Transverse colon (tissue), 4 donors: ENCODE results near the gene KRT2. TPM values are rescaled to one million over a fixed set of nuclear protein-coding genes. Genes with fewer than 3 reads are reported as not detected.

Experiments used
- DNase-seq: peaks from one replicate; pipeline ENCODE4 v3.0.0-alpha.2; 2019
- H3K27ac ChIP-seq, 4 donors: fragments of 200-600 bp; sonication (generic); 2 replicates each; pipeline ENCODE4 v1.5.1; 2016 to 2018; ENCODE audit warnings: inconsistent platforms in 4 of 4
- H3K27me3 ChIP-seq: fragments of 200-600 bp; sonication (generic); 2 replicates; pipeline ENCODE4 v1.5.1; 2017; ENCODE audit warnings: inconsistent platforms
- H3K36me3 ChIP-seq, 4 donors: fragments of 200-600 bp; sonication (generic); 2 replicates each; pipeline ENCODE4 v1.5.1; 2017 to 2019; ENCODE audit warnings: inconsistent platforms in 4 of 4
- H3K4me1 ChIP-seq, 4 donors: fragments of 200-600 bp; sonication (generic); 2 replicates each; pipeline ENCODE4 v1.5.1; 2017 to 2020; ENCODE audit warnings: inconsistent platforms in 4 of 4
- H3K4me3 ChIP-seq, 4 donors: fragments of 200-600 bp; sonication (generic); 1 replicate in 1 of 4; 2 replicates in 3 of 4; pipeline versions ENCODE4 v1.5.1 to v1.6.1; 2017 to 2019; ENCODE audit warnings: inconsistent platforms in 4 of 4
- H3K9me3 ChIP-seq, 2 donors: fragments of 200-600 bp; sonication (generic); 2 replicates each; pipeline ENCODE4 v1.5.1; 2017 to 2019; ENCODE audit warnings: inconsistent platforms in 2 of 2
- CTCF ChIP-seq, 5 experiments: fragments of 200-600 bp in 3 of 5; fragments of 450-650 bp in 2 of 5; sonication (generic) in 3 of 5; IDR thresholded peaks; 1 replicate in 2 of 5; 2 replicates in 3 of 5; pipeline ENCODE4 v1.5.1; 2016 to 2017; ENCODE audit warnings: antibody characterized with exemption in 5 of 5, inconsistent platforms in 3 of 5, mild to moderate bottlenecking in 2 of 5, moderate library complexity in 1 of 5
- EP300 ChIP-seq: sonication (generic); formaldehyde crosslinking; IDR thresholded peaks from one replicate; pipeline ENCODE4 v1.6.1; 2017; ENCODE audit warnings: antibody characterized with exemption, low read depth
- POLR2A ChIP-seq: fragments of 450-650 bp; IDR thresholded peaks from one replicate; pipeline ENCODE4 v1.6.1; 2016; ENCODE audit warnings: antibody characterized with exemption, mild to moderate bottlenecking, moderate library complexity
- POLR2AphosphoS5 ChIP-seq, 3 donors: sonication (generic); formaldehyde crosslinking; IDR thresholded peaks; one replicate each; pipeline ENCODE4 v1.6.1; 2016; ENCODE audit warnings: antibody characterized with exemption in 3 of 3
- WGBS, 2 donors: methylation state at CpG; one replicate each; pipeline ENCODE4 v1.1.5; 2018; ENCODE audit warnings: low coverage in 1 of 2; 5-methylcytosine and 5-hydroxymethylcytosine counted together
- in situ Hi-C, 4 donors: fragments of 200-750 bp; cut with MboI; loops; one replicate each; pipeline versions ENCODE4 v1.15.0 to v1.15.1; 2017; ENCODE audit warnings: low sequenced_read_pairs in 3 of 4, low pct_ligation_motif_present in 1 of 4, low pct_unique_long_range_greater_than_20kb in 1 of 4
- intact Hi-C: fragments of 100-400 bp; cut with DNase I; formaldehyde crosslinking; loops from one replicate; pipeline ENCODE4 v1.15.1; 2023; ENCODE audit warnings: low total_unique reads
- total RNA-seq, 4 donors: library from RNA; depleted of rRNA; stranded (reverse); fragments of >200 nt; gene quantifications; one replicate each; pipeline ENCODE4 v1.1.0, GENCODE V29; 2016

KRT2 gene
- total RNA-seq, 4 donors from 2014 or later: not detected

GRCh38 chr12:52617403-52617785 is 34.6 kb downstream of the KRT2 start:
- DNase-seq: no peak
- in situ Hi-C loops: no loop called here
- Histone ChIP-seq H3K27me3 (no peaks in the 10 kb centered on the region), H3K4me1 (no peaks in the 10 kb centered on the region), H3K36me3 (no peaks in the 10 kb centered on the region), H3K27ac (no peak overlapping the region), H3K9me3 (no peaks in the 10 kb centered on the region), H3K4me3 (no peak overlapping the region)
- TF ChIP-seq EP300 (no peak), POLR2AphosphoS5 (IDR thresholded peaks at IDR 0.05) (no peak), POLR2A (no peak), CTCF (IDR thresholded peaks at IDR 0.05) (no peak)
- intact Hi-C loops: no loop called here
- WGBS, 2 donors: 87% methylated on average over 6 of the region's 7 CpGs; no CpG with 5 or more reads in 1 of the 2 donors

- Histone ChIP-seq H3K36me3 (no peaks in the 10 kb centered on the region), H3K27me3 (no peaks in the 10 kb centered on the region), H3K9me3 (no peaks in the 10 kb centered on the region), H3K27ac (no peak overlapping the region), H3K4me1 (no peaks in the 10 kb centered on the region), H3K4me3 (no peak overlapping the region)
- intact Hi-C loops: no loop called here
- TF ChIP-seq POLR2A (no peak), EP300 (no peak), CTCF (IDR thresholded peaks at IDR 0.05) (no peak), POLR2AphosphoS5 (IDR thresholded peaks at IDR 0.05) (no peak)
- DNase-seq: no peak
- in situ Hi-C loops: no loop called here
- 62 to 73% methylated on average over 3 to 10 of the region's 10 CpGs for WGBS, 2 donors
These were observed 35.2 kb downstream of the KRT2 start for GRCh38 chr12:52616680-52617402.

- no peak for DNase-seq
- Histone ChIP-seq H3K27ac (no peak overlapping the region), H3K4me1 (no peaks in the 10 kb centered on the region), H3K9me3 (no peaks in the 10 kb centered on the region), H3K4me3 (no peak overlapping the region), H3K27me3 (peaks cover 4% of the 10 kb centered on the region), H3K36me3 (no peaks in the 10 kb centered on the region)
- WGBS, 2 donors: 80% methylated on average over 9 of the region's 9 CpGs; no CpG with 5 or more reads in 1 of the 2 donors
- intact Hi-C loops: no loop called here
- in situ Hi-C loops: no loop called here
- no peak for TF ChIP-seq POLR2A
- TF ChIP-seq EP300: no peak
- no peak for TF ChIP-seq CTCF (IDR thresholded peaks at IDR 0.05)
- no peak for TF ChIP-seq POLR2AphosphoS5 (IDR thresholded peaks at IDR 0.05)
These were observed 36.1 kb downstream of the KRT2 start for GRCh38 chr12:52615912-52616311.

GRCh38 chr12:52615208-52615868 is 36.7 kb downstream of the KRT2 start:
- peaks cover 9% of the 10 kb centered on the region for H3K27me3 ChIP-seq
- intact Hi-C loops: no loop called here
- H3K36me3 ChIP-seq: no peaks in the 10 kb centered on the region
- H3K4me1 ChIP-seq: no peaks in the 10 kb centered on the region
- no peak overlapping the region for H3K27ac ChIP-seq
- TF ChIP-seq POLR2A (no peak), EP300 (no peak), CTCF (IDR thresholded peaks at IDR 0.05) (no peak), POLR2AphosphoS5 (IDR thresholded peaks at IDR 0.05) (no peak)
- H3K4me3 ChIP-seq: no peak overlapping the region
- in situ Hi-C loops: no loop called here
- 51 to 58% methylated on average over 2 to 6 of the region's 6 CpGs for WGBS, 2 donors
- DNase-seq: no peak
- H3K9me3 ChIP-seq: no peaks in the 10 kb centered on the region
